HG02943 (cell line): ENCODE measurements around the gene ABLIM3.

ENCODE experiments used
- ATAC-seq: cut with Tn5 transposase; IDR thresholded peaks from one replicate; pipeline ENCODE4 v1.9.1; 2021; ENCODE audit warnings: mild to moderate bottlenecking, low read depth, moderate library complexity; ENCODE audit not compliant: unreplicated experiment

ABLIM3 gene

GRCh38 chr5:149300441-149300840 is 159.1 kb downstream of the ABLIM3 start:
- ATAC-seq: no peak

GRCh38 chr5:149301049-149301743 is 159.9 kb downstream of the ABLIM3 start:
- ATAC-seq: no peak

DNA sequence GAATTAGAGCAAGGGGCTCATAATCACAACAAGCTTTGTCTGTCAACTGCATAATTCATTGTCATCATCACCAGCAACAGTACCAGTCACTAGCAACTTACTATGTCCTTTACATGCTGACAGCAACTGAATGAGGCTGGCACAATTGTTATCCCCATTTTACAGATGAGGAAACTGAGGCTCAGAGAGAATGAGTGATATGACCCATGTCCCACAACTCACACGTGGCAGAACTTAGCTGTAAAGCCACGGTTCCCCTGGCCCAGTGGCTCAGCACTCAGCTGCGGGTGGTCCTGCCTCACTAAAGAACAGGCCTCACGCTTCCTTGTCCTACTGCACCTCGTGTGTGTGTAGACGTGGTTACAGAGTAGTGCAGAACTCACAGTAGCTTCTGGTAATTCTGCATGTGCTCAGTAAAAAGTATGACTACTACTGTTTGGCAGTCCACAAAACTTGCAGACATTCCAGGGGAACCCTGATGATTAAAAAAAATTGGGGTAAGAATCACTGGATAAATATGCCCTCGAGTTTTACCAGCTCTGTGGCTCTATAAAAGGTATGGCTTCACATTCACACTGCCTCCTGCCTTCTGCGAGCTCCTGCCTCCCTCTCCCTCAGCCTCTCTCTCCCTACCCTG is 160.6 kb downstream of the ABLIM3 start:
- no peak for ATAC-seq

DNA sequence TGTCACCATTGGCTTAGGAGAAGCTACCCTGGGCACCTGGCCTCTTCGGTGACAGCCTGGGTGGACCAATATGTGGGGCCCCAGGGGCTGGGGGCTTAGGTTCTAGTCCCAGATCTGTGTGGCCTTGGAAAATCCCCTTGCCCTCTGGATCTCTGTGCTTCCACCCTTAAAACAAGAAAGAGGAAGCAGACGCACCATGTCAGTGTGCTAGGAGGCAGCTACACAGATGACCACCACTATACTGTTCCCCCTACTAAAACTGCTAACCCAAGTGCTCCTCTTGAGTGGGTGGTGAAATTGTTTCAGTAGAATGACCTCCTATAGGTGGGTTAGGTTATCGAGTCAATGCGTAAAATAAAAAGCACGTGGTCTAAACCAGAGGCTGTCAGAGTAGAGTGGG is 161.3 kb downstream of the ABLIM3 start:
- no peak for ATAC-seq

GRCh38 chr5:149303210-149303609 is 161.9 kb downstream of the ABLIM3 start:
- ATAC-seq: no peak

DNA sequence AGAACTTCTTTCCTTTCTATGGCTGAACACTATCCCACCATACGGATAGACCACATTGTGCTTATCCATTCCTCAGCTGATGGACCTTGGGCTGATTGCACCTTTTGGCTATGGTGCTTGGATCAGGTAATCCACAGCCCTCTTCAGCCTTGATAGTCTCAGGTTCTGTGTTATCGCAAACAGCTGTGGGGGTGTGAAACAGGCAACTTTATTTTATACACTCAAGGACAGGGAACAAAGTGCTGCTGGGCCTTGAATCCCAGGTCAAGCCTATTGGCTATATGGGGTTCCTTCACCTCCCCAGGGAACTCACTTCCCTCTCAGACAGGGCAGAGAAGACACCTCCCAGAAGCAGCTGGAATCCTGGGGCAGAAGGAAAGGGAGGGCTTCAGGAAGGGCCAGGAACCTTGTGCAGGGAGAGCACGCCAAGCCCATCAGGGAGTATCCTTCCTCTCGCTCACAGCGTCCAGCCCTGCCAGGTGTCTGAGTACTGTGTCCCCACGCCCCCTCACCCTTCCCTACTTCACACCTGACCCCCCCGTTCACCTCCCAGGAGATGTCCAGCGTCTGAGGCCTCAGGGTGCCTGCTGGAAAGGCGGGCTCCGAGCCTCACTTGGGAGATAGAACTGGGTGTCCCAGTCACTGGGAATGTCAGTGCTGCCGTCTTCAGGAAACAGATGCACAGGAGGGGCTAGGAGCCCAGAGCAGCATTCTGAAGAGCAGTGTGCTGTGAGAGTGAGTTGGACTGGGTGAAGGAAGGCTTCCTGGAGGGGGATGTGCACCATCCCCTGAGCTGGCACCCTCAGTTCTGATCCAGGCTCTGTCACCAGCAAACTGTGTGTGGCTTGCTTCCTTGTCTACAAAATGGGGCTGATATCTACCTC is 163.1 kb downstream of the ABLIM3 start:
- no peak for ATAC-seq

DNA sequence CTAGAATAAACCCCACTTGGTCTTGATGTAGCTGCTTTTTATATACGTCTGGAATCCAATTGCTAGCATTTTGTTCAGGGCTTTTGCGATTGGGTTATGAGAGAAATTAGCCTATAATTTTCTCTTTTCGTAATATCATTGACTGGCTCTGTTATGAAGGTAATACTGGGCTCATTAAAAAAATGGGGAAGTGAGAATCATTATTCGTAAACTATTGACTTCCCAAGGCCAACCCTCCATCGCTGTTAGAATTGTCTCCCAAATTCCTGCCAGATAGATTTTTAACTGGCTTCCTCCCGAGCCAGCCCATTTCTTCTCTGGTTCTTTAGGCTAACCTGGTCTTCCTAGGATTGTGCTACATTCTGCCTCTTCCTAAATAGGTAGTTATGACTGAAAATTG is 168.1 kb downstream of the ABLIM3 start:
- ATAC-seq: no peak
